B cell (primary cell): ENCODE measurements around the gene INTS7.

Experiments
- CTCF ChIP-seq: fragments of 200-600 bp; IDR thresholded peaks from one replicate; pipeline ENCODE4 v1.8.0; 2022; ENCODE audit warnings: antibody characterized with exemption, mild to moderate bottlenecking
- EZH2 ChIP-seq: IDR thresholded peaks from 2 replicates; pipeline ENCODE4 v1.6.1; 2012; ENCODE audit warnings: borderline replicate concordance, low read depth, mild to moderate bottlenecking, moderate library complexity, low read length; ENCODE audit not compliant: insufficient read depth, poor library complexity, severe bottlenecking

- TF ChIP-seq CTCF (no peak), EZH2 (no peak)
These were observed 123.3 kb downstream of the INTS7 start for GRCh38 chr1:211912038-211912437.
